Measurements from ENCODE around the gene LRRC45. TPM values are rescaled to one million over a fixed set of nuclear protein-coding genes. Genes with fewer than 3 reads are reported as not detected.

Gene LRRC45
- 40.1 TPM for total RNA-seq (2021; ENCODE audit: unreplicated experiment)
- 17.3 and 17.4 TPM in 2 replicates for polyA plus RNA-seq (2012)
- percentile 41 among the genes with signal in this experiment for Bru-seq, nascent RNA
- percentile 50 among the genes with signal in this experiment for BruChase-seq, experiment 1, labeled RNA remaining after a 6-hour chase
- percentile 55 among the genes with signal in this experiment for BruChase-seq, experiment 2, labeled RNA remaining after a 2-hour chase
- long read RNA-seq, transcript LRRC45-201 (17 exons, 2,701 nt), result major isoform, 33 of 201 reads
- long read RNA-seq, partial matches to known transcripts, result 122 of 201 reads
- long read RNA-seq, other reads (novel, unspliced or antisense), result 45 of 201 reads

DNA sequence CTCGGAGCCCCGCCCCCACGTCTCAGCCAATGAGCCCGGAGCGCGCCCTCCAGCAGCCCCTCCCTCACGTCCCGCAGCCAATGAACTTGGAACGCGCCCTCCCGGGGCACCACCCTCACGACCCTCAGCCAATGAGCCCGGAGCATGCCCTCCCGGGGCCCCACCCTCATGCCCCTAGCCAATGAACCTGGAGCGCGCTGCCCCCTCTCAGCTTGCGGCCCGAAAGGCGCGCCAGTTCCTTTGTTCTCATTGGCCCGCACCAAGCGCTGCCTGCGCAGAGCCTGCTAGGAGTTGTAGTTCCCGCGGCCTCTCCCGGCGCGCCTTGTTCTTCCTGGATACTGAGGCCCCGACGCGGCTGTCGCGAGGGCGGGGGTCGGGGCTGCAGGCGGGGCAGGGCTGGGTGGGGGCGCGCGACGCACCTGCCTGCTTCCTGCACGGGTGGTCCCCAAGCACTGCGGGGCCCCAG lies at the start of gene LRRC45:
Gene LRRC45 (plus strand): TSS at position 325 of the 466 bp plus-strand sequence. CDS start 339 bp downstream, outside the sequence.
- DNase-seq (ENCODE audit: low read depth, low spot score) (peak; percentile 100), ATAC-seq (peak; percentile 87)
- no peak within 1 kb of the TSS for H2AFZ ChIP-seq (ENCODE audit: low read depth, low read length, poor library complexity, severe bottlenecking)
- no peaks in the 10 kb centered on the region for H3K9me3 ChIP-seq (ENCODE audit: control insufficient read depth in 1 of 2, insufficient read depth in 1 of 2, low read depth in 1 of 2, low read length in 2 of 2)
- peak within 1 kb of the TSS; percentile 99 for H3K4me2 ChIP-seq (ENCODE audit: low read length)
- peak within 1 kb of the TSS; percentile 96 for H3K27ac ChIP-seq (ENCODE audit: low read depth, low read length)
- intact Hi-C loops (cut with micrococcal nuclease), result loop anchor here (1.0 to 5.0 kb wide), 3 partner anchors 8 to 729 kb away; partner anchors contain the start of genes PCYT2, RAC3 and TBCD
- peak within 1 kb of the TSS; percentile 98 for H3K9ac ChIP-seq (ENCODE audit: low read length)
- H3K79me2 ChIP-seq (ENCODE audit: insufficient read depth, low read length), result peaks cover 46% of the 10 kb centered on the region
- H3K4me3 ChIP-seq (replicated peaks in 1 of 2; ENCODE audit: low read depth in 1 of 2, low read length in 2 of 2), result peak within 1 kb of the TSS; percentile 89 to 100
- POLR2A ChIA-PET, result interaction anchor here (0.6 to 1.9 kb wide), 16 partner anchors 8 to 473 kb away, joined by 3 to 6 read pairs (median 4); partner anchors contain the start of genes DCXR, MAFG and RAC3
- RAD21 ChIA-PET (ENCODE audit: low non-redundant PET in 1 of 2, low total read pairs in 2 of 2, uncharacterized antibody in 2 of 2, unreplicated experiment in 2 of 2), result interaction anchor here (0.6 to 5.3 kb wide), 8 partner anchors 15 to 288 kb away, joined by 3 to 50 read pairs (median 8); partner anchors contain the start of genes NOTUM (in 2 of the 2) and DCXR (in 1 of the 2)
- H3K4me1 ChIP-seq (ENCODE audit: control insufficient read depth in 1 of 2, insufficient read depth in 2 of 2, low read length in 2 of 2), result peaks cover 29 to 47% of the 10 kb centered on the region in 2 experiments
- peaks cover 0 to 9% of the 10 kb centered on the region in 2 experiments; a peak in 1 of 4 replicates for H3K36me3 ChIP-seq (ENCODE audit: control insufficient read depth in 1 of 2, insufficient read depth in 2 of 2, low read length in 2 of 2)
- H3K9me2 ChIP-seq (ENCODE audit: insufficient read depth), result no peaks in the 10 kb centered on the region
- H4K20me1 ChIP-seq (ENCODE audit: insufficient read depth), result peaks cover 4% of the 10 kb centered on the region; the same call in 1 of the 2 replicates
- TF ChIP-seq CBX3 (IDR thresholded peaks at IDR 0.05; ENCODE audit: low read depth), result no peak
- TF ChIP-seq SP1 (IDR thresholded peaks at IDR 0.05; ENCODE audit: low read depth), result peak; percentile 99
- TF ChIP-seq TCF7L2 (IDR thresholded peaks at IDR 0.05; ENCODE audit: borderline replicate concordance, extremely low read depth, insufficient read depth, insufficient read length), result peak; percentile 22
- peak; percentile 34; the same call in 1 of the 2 replicates for TF ChIP-seq MAX (IDR thresholded peaks at IDR 0.05)
- no peaks in the 10 kb centered on the region for H3K27me3 ChIP-seq (ENCODE audit: insufficient read depth, low read length)
- no TSS peak for BruUV-seq (replicated peaks)
- CTCF ChIA-PET, result interaction anchor here (0.6 to 5.3 kb wide), 20 partner anchors 7 to 347 kb away, joined by 3 to 151 read pairs (median 5); partner anchors contain the start of genes ARHGDIA, DCXR, MAFG and NOTUM

GRCh38 chr17:81973432-81973831 lies 49.7 kb upstream of the LRRC45 start:
- Histone ChIP-seq H4K20me1 (ENCODE audit: insufficient read depth) (no peaks in the 10 kb centered on the region), H3K4me1 (ENCODE audit: control insufficient read depth in 1 of 2, insufficient read depth in 2 of 2, low read length in 2 of 2) (peaks cover 15 to 34% of the 10 kb centered on the region in 2 experiments), H3K27ac (ENCODE audit: low read depth, low read length) (no peak overlapping the region), H3K27me3 (ENCODE audit: insufficient read depth, low read length) (no peaks in the 10 kb centered on the region), H3K9me3 (ENCODE audit: control insufficient read depth in 1 of 2, insufficient read depth in 1 of 2, low read depth in 1 of 2, low read length in 2 of 2) (no peaks in the 10 kb centered on the region), H3K9me2 (ENCODE audit: insufficient read depth) (no peaks in the 10 kb centered on the region), H3K36me3 (ENCODE audit: control insufficient read depth in 1 of 2, insufficient read depth in 2 of 2, low read length in 2 of 2) (no peaks in the 10 kb centered on the region), H3K79me2 (ENCODE audit: insufficient read depth, low read length) (no peaks in the 10 kb centered on the region; the same call in 1 of the 2 replicates), H3K4me3 (replicated peaks in 1 of 2; ENCODE audit: low read depth in 1 of 2, low read length in 2 of 2) (no peak overlapping the region), H3K4me2 (ENCODE audit: low read length) (no peak overlapping the region), H3K9ac (ENCODE audit: low read length) (no peak overlapping the region), H2AFZ (ENCODE audit: low read depth, low read length, poor library complexity, severe bottlenecking) (no peak overlapping the region)
- no TSS peak for BruUV-seq (replicated peaks)
- ChIA-PET RAD21 (ENCODE audit: low non-redundant PET in 1 of 2, low total read pairs in 2 of 2, uncharacterized antibody in 2 of 2, unreplicated experiment in 2 of 2) (no interaction called here), CTCF (no interaction called here), POLR2A (interaction anchor here (1.0 kb wide), 1 partner anchor 48 kb away, joined by 3 read pairs; no protein-coding TSS in a partner anchor)
- DNase-seq (ENCODE audit: low read depth, low spot score), result no peak
- no peak for ATAC-seq
- intact Hi-C loops (cut with micrococcal nuclease), result no loop called here
- TF ChIP-seq EZH2phosphoT487 (IDR thresholded peaks at IDR 0.05; ENCODE audit: borderline replicate concordance), result no peak
- TF ChIP-seq, protein P1, sequence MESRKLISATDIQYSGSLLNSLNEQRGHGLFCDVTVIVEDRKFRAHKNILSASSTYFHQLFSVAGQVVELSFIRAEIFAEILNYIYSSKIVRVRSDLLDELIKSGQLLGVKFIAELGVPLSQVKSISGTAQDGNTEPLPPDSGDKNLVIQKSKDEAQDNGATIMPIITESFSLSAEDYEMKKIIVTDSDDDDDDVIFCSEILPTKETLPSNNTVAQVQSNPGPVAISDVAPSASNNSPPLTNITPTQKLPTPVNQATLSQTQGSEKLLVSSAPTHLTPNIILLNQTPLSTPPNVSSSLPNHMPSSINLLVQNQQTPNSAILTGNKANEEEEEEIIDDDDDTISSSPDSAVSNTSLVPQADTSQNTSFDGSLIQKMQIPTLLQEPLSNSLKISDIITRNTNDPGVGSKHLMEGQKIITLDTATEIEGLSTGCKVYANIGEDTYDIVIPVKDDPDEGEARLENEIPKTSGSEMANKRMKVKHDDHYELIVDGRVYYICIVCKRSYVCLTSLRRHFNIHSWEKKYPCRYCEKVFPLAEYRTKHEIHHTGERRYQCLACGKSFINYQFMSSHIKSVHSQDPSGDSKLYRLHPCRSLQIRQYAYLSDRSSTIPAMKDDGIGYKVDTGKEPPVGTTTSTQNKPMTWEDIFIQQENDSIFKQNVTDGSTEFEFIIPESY (IDR thresholded peaks at IDR 0.05; ENCODE audit: extremely low read depth, insufficient replicate concordance, low read length), result no peak
- no peak for TF ChIP-seq ELF1 (IDR thresholded peaks at IDR 0.05; ENCODE audit: borderline replicate concordance, low read depth)
- no peak for TF ChIP-seq RAD21 (IDR thresholded peaks at IDR 0.05; ENCODE audit: low read depth)
- no peak for TF ChIP-seq SIN3A (IDR thresholded peaks at IDR 0.05; ENCODE audit: low read depth)
- no peak for TF ChIP-seq ZFX (IDR thresholded peaks at IDR 0.05)
- TF ChIP-seq, protein P2, sequence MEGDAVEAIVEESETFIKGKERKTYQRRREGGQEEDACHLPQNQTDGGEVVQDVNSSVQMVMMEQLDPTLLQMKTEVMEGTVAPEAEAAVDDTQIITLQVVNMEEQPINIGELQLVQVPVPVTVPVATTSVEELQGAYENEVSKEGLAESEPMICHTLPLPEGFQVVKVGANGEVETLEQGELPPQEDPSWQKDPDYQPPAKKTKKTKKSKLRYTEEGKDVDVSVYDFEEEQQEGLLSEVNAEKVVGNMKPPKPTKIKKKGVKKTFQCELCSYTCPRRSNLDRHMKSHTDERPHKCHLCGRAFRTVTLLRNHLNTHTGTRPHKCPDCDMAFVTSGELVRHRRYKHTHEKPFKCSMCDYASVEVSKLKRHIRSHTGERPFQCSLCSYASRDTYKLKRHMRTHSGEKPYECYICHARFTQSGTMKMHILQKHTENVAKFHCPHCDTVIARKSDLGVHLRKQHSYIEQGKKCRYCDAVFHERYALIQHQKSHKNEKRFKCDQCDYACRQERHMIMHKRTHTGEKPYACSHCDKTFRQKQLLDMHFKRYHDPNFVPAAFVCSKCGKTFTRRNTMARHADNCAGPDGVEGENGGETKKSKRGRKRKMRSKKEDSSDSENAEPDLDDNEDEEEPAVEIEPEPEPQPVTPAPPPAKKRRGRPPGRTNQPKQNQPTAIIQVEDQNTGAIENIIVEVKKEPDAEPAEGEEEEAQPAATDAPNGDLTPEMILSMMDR (IDR thresholded peaks at IDR 0.05 in 2 of 3, conservative IDR thresholded peaks at IDR 0.05 in 1 of 3; ENCODE audit: borderline replicate concordance in 1 of 3, insufficient read depth in 1 of 3, low read depth in 2 of 3, low read length in 2 of 3), result no peak
- no peak for TF ChIP-seq POLR2AphosphoS5 (IDR thresholded peaks at IDR 0.05; ENCODE audit: low read depth, low read length)
- no peak for TF ChIP-seq FOSL1 (IDR thresholded peaks at IDR 0.05; ENCODE audit: low read depth)
- TF ChIP-seq SRF (IDR thresholded peaks at IDR 0.05; ENCODE audit: low read depth), result no peak
